ENCODE results near the gene CD69. TPM values are rescaled to one million over a fixed set of nuclear protein-coding genes. Genes with fewer than 3 reads are reported as not detected.
A peak's percentile ranks its signal among the peaks of the same experiment; 100 is the strongest.
"Not testable (repeated sequence)": the region's sequence is repeated elsewhere in the genome, so short reads cannot be mapped to it uniquely, and the experiment has no call there.

The CD69 gene
- total RNA-seq, 4 donors from 2014 or later = 4.4 to 83.3 (median 9.1) TPM

- TF ChIP-seq CTCF (IDR thresholded peaks at IDR 0.05) (no peak), POLR2A (IDR thresholded peaks at IDR 0.05) (no peak)
- Histone ChIP-seq H3K4me3 (no peak overlapping the region), H3K36me3 (no peaks in the 10 kb centered on the region), H3K27me3 (no peaks in the 10 kb centered on the region), H3K9me3 (no peaks in the 10 kb centered on the region), H3K27ac (peak overlapping the region in 1 of 4 donors; percentile 11), H3K4me1 (no peaks in the 10 kb centered on the region)
- DNase-seq = no peak
These were observed 49.9 kb downstream of the CD69 start for GRCh38 chr12:9710584-9711375.

- H3K27ac ChIP-seq = peak overlapping the region in 1 of 4 donors; percentile 69
- no peaks in the 10 kb centered on the region for H3K9me3 ChIP-seq
- no peaks in the 10 kb centered on the region for H3K4me1 ChIP-seq
- TF ChIP-seq CTCF (IDR thresholded peaks at IDR 0.05) = no peak
- TF ChIP-seq POLR2A (IDR thresholded peaks at IDR 0.05) = no peak
- H3K4me3 ChIP-seq = no peak overlapping the region
- no peak for DNase-seq
- H3K27me3 ChIP-seq = no peaks in the 10 kb centered on the region
- H3K36me3 ChIP-seq = no peaks in the 10 kb centered on the region
These were observed 51.8 kb downstream of the CD69 start for GRCh38 chr12:9708853-9709252.

GRCh38 chr12:9707864-9708808, 52.6 kb downstream of the CD69 start:
- no peaks in the 10 kb centered on the region for H3K36me3 ChIP-seq
- peak overlapping the region; percentile 9 to 69 (median 36) for H3K27ac ChIP-seq
- peak in 2 of 3 donors; percentile 56 to 88 for DNase-seq
- H3K4me1 ChIP-seq = no peaks in the 10 kb centered on the region
- H3K4me3 ChIP-seq = no peak overlapping the region
- H3K9me3 ChIP-seq = no peaks in the 10 kb centered on the region
- H3K27me3 ChIP-seq = no peaks in the 10 kb centered on the region
- TF ChIP-seq CTCF (IDR thresholded peaks at IDR 0.05) (peak; percentile 84 to 90 (median 88)), POLR2A (IDR thresholded peaks at IDR 0.05) (no peak)

GRCh38 chr12:9707356-9707755, 53.3 kb downstream of the CD69 start:
- TF ChIP-seq POLR2A (IDR thresholded peaks at IDR 0.05) (no peak), CTCF (IDR thresholded peaks at IDR 0.05) (no peak)
- H3K36me3 ChIP-seq = no peaks in the 10 kb centered on the region
- no peaks in the 10 kb centered on the region for H3K9me3 ChIP-seq
- H3K4me3 ChIP-seq = no peak overlapping the region
- no peaks in the 10 kb centered on the region for H3K27me3 ChIP-seq
- DNase-seq = peak in 1 of 3 donors; percentile 45
- peak overlapping the region in 1 of 4 donors; percentile 69 for H3K27ac ChIP-seq
- H3K4me1 ChIP-seq = no peaks in the 10 kb centered on the region

- Histone ChIP-seq H3K9me3 (no peaks in the 10 kb centered on the region), H3K27me3 (no peaks in the 10 kb centered on the region), H3K27ac (peak overlapping the region in 1 of 4 donors; percentile 55), H3K4me1 (peaks cover 0 to 8% (median 0%) of the 10 kb centered on the region in 4 donors), H3K4me3 (no peak overlapping the region), H3K36me3 (no peaks in the 10 kb centered on the region)
- TF ChIP-seq CTCF (IDR thresholded peaks at IDR 0.05) (no peak), POLR2A (IDR thresholded peaks at IDR 0.05) (no peak)
- no peak for DNase-seq
These were observed 54.5 kb downstream of the CD69 start for GRCh38 chr12:9706086-9706685.

- H3K9me3 ChIP-seq, H3K4me3 ChIP-seq, H3K4me1 ChIP-seq, H3K36me3 ChIP-seq, H3K27ac ChIP-seq, H3K27me3 ChIP-seq, DNase-seq: not testable (repeated sequence)
These were observed 56.1 kb downstream of the CD69 start for GRCh38 chr12:9704561-9704960.
